GM19099 (cell line): ENCODE results near the gene SH3PXD2A.

Experiments used
- POLR2A ChIP-seq: IDR thresholded peaks from 3 replicates; pipeline ENCODE4 v1.6.1; 2011; ENCODE audit warnings: low read depth; ENCODE audit not compliant: insufficient read length; ENCODE audit errors: extremely low read depth

SH3PXD2A gene

DNA sequence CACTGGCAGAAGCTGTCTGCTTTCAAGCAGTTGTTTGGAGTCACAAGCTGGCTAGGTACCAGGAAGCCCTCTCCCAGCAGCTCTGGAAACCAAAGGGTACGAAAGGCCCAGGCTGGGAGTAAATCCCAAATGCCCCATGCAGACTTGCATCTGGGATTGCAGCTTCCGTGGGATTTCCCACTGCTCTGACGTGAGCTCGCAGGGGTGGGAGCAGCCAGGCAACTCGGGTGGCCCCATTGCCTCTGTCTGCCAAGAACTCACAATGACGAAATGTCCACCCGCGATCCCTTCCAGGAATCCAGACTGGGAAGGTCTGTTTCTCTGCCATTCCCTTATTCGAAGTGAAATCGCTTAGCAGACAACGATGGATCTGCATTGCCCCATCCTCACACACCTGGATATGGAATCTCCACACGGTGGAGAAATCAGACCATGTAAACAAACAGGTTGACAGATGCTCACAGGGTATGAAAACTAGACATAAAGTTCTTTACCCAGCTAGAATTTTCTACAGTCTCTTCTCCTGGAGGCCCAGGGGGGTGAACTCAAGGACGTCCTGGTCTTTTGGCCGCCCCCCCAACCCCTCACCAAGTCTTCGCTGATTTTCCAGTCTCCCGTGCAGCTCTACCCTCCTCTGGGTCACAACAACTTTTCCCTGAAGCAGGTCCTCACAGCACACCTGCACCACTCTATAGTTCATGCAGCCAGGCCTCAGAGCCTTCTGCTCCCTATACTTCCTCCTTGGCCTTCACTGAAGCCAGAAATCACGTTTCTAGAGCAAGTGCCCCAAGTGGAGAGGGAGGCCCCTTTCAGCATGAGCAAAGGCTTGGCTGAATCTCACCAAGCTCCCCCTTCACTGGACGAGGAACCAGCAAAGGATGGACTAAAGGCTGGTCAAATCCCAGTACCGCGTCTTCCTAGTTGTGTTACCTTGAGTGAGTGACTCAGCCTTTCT, 20.0 kb downstream of the SH3PXD2A start:
- TF ChIP-seq POLR2A = no peak

DNA sequence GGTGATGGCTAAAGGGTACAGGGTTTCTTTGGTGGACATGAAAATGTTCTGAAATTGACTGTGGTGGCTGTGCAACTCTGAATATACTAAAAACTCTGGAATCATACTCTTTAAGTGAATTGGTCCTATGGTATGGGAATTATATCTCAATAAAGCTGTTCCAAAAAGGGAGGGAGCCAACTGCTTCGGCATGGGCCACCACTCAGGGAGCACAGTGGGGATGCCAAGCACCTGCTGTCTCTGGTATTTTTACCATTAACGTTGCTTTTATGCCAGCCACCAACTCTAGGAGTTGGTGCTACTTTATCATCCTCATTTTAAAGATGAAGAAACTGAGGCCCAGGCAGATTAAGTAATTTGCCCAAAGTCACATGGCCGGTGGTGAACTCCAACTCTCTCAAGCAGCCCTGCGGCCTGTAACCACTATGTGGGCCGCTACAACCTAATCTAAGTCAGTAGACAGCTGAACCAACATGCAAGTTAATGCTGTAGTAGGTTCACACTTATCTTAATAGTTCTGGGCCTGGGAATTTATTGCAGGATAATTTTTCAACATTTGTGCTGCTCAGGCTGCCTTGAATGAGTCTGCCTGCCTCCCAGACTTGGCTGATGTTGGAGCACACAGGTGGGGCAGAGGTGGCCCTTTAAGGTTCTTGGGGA, 20.8 kb downstream of the SH3PXD2A start:
- TF ChIP-seq POLR2A = no peak

GRCh38 chr10:103833731-103834365, 21.5 kb downstream of the SH3PXD2A start:
- no peak for TF ChIP-seq POLR2A

GRCh38 chr10:103832806-103833205, 22.6 kb downstream of the SH3PXD2A start:
- TF ChIP-seq POLR2A = no peak

GRCh38 chr10:103829838-103830465, 25.4 kb downstream of the SH3PXD2A start:
- TF ChIP-seq POLR2A = no peak

DNA sequence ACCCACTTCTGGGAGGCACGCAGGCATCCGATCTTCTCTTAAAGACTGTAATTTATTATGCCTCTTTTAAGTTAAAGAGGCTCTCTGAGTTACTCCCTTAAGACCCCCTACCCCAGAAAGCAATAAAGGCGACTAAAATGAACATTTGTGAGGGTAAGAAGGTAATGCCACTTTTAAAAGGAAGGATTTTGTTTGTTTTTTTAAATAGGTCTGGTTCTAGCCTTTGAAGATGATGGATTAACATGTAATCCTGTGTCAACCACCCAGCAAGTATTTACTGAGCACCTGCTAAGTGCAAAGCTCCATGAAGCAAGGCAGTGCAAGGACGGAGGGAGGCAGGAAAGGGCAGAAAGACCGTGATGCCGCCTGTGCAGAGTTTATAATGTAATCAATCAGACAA, 26.1 kb downstream of the SH3PXD2A start:
- no peak for TF ChIP-seq POLR2A

DNA sequence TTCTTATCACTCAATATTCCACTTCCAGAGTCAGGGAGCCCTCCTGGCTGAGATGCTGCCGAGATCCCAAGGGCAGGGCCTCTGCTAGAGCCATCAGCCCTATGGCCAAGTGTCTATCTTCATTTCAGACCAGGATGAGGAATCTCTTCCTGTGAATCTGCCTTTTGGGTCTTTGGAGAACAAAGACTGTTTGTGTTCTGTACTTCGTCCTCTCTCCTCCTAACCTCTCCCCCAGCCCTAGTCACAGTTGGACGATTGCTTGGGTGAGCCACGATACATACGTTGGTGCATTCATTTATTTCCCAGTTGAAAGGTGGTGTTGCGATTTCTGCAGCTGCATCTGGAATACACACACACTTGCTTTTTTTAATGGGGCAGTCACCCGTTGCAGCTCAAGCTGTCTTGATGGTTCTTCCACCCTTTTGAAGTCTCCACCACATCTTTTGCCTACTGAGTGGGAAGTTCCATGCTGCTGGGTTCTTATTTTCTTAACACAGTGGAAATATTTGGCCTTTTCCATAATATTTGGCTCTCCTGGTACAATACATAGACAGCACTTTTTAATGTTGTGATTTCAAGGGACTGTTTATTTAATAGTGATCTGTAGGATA, 26.7 kb downstream of the SH3PXD2A start:
- TF ChIP-seq POLR2A = no peak

DNA sequence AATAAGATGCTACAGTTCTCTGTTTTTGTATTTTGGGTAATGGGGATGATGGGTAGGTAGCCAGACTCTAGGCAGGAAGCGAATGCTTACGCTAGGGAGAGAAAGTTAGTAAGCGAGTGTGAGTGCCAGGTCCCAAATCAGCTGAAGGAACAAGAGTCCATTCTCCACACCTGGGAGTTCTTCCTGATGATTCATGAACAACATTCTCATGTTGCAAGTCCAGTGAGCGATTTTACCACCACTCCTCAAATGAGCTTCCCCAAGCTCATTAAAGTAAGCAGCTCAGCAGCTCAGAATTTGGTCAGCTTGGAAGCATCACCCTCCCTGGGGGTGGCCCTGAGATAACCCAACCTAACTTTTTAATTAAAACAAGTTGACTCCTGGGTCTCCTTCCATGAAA, 27.3 kb downstream of the SH3PXD2A start:
- TF ChIP-seq POLR2A = no peak

DNA sequence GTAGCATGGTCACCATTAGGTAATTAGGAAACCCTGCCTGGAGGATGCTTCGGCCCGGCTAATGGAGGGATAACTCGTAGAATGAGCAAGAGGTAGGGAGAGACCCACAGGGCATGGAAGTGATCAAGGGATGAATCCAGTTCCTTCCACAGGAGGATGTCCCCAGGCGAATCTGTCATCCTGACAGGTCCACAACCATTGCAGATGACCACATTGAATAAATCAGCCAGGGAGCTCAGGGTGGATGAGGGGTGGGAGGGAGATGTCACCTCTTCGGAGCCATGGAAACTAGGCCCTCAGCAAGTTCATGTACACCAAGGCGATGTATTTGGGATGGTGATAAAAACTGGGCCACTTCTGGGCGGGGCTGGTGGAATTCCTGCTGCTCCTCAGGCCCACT, 28.5 kb downstream of the SH3PXD2A start:
- TF ChIP-seq POLR2A = no peak

DNA sequence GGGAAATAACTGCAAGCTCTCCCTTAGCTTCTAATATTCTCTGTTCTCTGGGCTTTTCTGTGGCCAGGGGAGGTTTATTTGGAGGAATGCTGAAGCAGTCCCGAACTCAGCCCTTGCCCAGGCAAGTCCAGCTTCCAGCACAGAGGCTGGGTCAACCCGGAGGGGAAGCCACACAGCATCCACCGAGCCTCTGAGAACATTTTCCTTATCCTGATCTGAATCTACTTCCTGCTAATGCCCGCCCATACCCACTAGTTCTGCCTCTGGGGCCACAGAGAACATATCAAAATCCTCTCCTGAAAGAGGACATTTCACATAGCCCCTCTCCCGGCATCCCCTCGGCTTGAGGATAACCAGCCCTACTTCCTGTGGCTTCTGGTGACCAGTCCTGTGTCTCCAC, 31.1 kb downstream of the SH3PXD2A start:
- TF ChIP-seq POLR2A = no peak

GRCh38 chr10:103823706-103824272, 31.6 kb downstream of the SH3PXD2A start:
- no peak for TF ChIP-seq POLR2A

DNA sequence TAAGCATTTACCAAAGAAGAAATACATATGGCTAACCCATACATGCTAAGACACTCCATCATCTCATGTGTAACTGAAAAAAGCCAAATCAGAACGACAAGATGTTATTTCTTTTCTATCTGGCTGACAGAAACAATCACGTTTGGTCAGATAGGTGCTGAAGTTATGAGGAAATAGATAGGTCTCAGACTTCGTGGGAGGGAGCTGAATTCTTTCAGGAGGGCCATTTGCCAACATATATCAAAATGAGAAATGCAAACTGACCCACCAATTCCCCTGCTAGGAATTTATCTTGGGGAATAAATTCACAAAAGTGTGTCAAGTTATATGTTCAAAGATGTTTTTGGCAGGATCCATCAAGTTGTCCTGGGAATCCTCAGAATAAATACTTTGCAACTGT, 32.6 kb downstream of the SH3PXD2A start:
- no peak for TF ChIP-seq POLR2A

GRCh38 chr10:103822107-103822716, 33.2 kb downstream of the SH3PXD2A start:
- TF ChIP-seq POLR2A = no peak
